ENCODE data around the gene MTHFD1L.
"Not testable (repeated sequence)": the region's sequence is repeated elsewhere in the genome, so short reads cannot be mapped to it uniquely, and the experiment has no call there.

- not testable (repeated sequence) for TF ChIP-seq CTCF (IDR thresholded peaks at IDR 0.05); USF2 (IDR thresholded peaks at IDR 0.05); FOXS1 (CRISPR knock-in tag; IDR thresholded peaks at IDR 0.05); RCOR1 (IDR thresholded peaks at IDR 0.05; ENCODE audit: low read depth, low read length); POLR2A (IDR thresholded peaks at IDR 0.05; ENCODE audit: low read length); BHLHE40 (IDR thresholded peaks at IDR 0.05; ENCODE audit: low read depth, low read length); MYC (IDR thresholded peaks at IDR 0.05; ENCODE audit: borderline replicate concordance, low read length); EHMT2 (IDR thresholded peaks at IDR 0.05; ENCODE audit: low read depth); RFX5 (IDR thresholded peaks at IDR 0.05); RAD21 (conservative IDR thresholded peaks at IDR 0.05 in 1 of 2, IDR thresholded peaks at IDR 0.05 in 1 of 2); CHD2 (IDR thresholded peaks at IDR 0.05; ENCODE audit: low read length, partially characterized antibody); ZC3H11A (IDR thresholded peaks at IDR 0.05)
Measured at GRCh38 chr6:151045511-151046222, 180.2 kb downstream of the MTHFD1L start.
